Measurements from ENCODE around the gene KBTBD3.

DNA sequence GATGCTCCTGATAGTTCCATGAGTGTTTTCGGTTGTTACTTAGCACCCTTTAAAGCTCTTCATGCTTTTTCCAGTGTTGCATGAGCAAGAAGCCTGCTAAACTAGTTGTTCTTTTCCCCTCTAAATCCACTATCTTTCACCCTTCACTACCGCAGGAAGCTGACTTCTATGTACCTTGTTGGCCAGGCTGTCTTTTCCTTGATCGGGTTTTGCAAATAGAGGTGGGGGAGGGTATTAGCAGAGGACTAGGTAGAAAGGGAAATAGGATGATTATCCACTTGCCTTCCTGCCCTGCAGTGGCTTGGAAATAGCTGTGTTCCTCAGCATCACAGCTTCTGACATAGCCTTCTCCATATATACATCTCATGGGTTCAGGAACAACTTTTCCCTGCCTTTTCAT is 24.2 kb upstream of the KBTBD3 start:
- TF ChIP-seq, protein P1, sequence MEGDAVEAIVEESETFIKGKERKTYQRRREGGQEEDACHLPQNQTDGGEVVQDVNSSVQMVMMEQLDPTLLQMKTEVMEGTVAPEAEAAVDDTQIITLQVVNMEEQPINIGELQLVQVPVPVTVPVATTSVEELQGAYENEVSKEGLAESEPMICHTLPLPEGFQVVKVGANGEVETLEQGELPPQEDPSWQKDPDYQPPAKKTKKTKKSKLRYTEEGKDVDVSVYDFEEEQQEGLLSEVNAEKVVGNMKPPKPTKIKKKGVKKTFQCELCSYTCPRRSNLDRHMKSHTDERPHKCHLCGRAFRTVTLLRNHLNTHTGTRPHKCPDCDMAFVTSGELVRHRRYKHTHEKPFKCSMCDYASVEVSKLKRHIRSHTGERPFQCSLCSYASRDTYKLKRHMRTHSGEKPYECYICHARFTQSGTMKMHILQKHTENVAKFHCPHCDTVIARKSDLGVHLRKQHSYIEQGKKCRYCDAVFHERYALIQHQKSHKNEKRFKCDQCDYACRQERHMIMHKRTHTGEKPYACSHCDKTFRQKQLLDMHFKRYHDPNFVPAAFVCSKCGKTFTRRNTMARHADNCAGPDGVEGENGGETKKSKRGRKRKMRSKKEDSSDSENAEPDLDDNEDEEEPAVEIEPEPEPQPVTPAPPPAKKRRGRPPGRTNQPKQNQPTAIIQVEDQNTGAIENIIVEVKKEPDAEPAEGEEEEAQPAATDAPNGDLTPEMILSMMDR (conservative IDR thresholded peaks at IDR 0.05 in 1 of 2, IDR thresholded peaks at IDR 0.05 in 1 of 2; ENCODE audit: low read depth in 1 of 2, low read length in 2 of 2): no peak
- TF ChIP-seq EZH2 (IDR thresholded peaks at IDR 0.05; ENCODE audit: low read length, missing control alignments): no peak
